ENCODE results near the gene CLDN6.

CLDN6 gene

DNA sequence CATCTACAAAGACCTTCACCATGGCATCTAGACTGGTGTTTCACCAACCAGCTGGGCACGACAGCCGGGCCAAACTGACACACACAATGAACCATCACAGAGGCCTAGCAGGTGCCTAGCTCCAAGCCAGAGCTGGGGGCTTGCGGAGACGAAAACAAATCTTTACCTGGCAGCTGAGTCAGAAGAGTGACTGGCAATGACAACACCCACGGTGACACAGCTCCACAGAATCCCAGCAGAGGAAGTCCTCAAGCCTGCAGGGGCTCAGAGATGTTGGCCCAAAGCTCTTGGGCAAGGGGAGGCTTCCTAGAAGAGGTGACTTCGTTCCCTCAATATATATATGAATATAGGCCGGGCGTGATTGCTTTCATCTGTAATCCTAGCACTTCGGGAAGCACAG, 33.5 kb upstream of the CLDN6 start:
- no peak for DNase-seq (ENCODE audit: low read depth)

DNA sequence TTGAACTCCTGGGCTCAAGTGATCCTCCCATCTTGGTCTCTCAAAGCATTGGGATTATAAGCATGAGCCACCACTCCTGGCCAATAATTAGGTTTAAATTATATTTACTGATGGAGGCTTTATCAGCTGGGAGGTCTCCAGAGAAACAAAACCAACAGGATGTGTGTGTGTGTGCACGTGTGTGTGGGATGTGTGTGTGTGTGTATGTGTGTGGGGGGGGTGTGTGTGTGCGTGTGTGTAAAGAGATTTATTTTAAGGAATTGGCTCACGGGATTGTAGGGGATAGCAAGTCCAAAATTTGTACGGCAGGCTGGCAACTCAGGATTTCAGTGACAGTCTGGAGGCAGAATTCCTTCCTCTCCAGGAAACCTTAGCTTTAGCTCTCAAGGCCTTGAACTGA, 33.0 kb upstream of the CLDN6 start:
- DNase-seq (ENCODE audit: low read depth) = no peak

DNA sequence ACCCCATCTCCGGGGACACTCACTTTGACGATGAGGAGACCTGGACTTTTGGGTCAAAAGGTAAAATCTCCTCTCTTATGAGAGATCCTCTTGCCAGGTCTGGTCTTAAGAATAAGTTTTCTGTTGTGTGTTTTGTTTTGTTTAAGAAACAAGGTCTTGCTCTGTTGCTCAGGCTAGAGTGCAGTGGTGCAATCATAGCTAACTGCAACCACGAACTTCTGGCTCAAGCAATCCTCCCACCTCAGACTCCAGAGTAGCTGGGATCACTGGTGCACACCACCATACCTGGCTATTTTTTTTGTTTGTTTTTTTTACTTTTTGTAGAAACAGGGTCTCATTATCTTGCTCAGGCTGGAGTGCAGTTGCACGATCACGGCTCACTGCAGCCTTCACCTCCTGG, 32.5 kb upstream of the CLDN6 start:
- no peak for DNase-seq (ENCODE audit: low read depth)

DNA sequence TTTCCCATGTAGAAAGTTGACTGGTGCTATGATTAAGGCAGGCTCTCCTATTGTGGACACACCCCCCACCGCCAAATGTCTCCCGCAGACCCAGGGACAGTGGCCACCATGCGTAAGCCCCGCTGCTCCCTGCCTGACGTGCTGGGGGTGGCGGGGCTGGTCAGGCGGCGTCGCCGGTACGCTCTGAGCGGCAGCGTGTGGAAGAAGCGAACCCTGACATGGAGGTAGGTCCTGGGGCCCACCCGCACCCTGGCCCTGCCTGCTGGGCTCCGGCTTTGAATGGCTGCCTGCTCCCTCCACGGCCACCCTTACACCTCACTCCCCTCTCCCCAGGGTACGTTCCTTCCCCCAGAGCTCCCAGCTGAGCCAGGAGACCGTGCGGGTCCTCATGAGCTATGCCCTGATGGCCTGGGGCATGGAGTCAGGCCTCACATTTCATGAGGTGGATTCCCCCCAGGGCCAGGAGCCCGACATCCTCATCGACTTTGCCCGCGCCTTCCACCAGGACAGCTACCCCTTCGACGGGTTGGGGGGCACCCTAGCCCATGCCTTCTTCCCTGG, 32.0 kb upstream of the CLDN6 start:
- no peak for DNase-seq (ENCODE audit: low read depth)

DNA sequence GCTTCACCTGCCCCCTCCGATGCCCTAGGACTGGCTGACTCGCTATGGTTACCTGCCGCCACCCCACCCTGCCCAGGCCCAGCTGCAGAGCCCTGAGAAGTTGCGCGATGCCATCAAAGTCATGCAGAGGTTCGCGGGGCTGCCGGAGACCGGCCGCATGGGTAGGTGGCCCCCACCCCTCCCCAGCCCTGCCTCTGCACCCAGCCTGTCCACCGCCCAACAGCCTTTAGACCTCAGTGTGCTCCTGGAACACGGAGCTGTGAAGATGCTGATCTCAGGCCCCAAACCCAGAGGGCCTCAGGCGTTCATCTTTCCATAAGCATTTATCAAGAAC, 29.4 kb upstream of the CLDN6 start:
- no peak for DNase-seq (ENCODE audit: low read depth)

DNA sequence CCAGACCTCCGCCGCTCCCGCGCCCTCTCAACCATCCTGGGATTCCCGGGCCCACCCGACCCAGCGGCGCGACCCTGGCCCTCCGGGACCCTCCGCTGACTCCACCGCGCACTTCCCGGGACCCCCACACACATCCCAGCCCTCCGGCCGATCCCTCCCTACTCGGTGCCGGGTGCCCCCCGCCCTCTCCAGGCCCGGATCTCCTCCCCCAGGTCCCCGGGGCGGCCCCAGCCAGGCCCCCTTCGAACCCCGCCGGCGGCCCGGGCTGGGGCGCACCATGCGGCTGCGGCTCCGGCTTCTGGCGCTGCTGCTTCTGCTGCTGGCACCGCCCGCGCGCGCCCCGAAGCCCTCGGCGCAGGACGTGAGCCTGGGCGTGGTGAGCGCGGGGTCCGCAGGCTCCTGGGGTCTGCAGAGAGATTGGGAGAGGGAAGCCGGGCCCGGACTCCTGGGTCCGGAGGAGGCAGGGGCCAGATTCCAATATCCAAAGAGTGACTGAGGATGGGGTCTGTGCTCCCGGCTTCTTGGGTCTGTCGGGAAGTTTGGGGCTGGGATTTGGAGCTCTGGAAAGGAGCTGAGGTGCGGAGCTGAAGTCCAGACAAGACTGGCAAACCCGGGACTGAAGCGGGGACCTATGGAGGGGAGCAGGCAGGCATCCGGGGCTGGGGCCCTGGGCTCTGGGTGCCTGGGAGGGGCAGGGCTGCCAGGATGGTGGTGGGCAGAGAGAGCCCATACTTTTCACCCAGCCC, 28.8 kb upstream of the CLDN6 start:
- no peak for DNase-seq (ENCODE audit: low read depth)

DNA sequence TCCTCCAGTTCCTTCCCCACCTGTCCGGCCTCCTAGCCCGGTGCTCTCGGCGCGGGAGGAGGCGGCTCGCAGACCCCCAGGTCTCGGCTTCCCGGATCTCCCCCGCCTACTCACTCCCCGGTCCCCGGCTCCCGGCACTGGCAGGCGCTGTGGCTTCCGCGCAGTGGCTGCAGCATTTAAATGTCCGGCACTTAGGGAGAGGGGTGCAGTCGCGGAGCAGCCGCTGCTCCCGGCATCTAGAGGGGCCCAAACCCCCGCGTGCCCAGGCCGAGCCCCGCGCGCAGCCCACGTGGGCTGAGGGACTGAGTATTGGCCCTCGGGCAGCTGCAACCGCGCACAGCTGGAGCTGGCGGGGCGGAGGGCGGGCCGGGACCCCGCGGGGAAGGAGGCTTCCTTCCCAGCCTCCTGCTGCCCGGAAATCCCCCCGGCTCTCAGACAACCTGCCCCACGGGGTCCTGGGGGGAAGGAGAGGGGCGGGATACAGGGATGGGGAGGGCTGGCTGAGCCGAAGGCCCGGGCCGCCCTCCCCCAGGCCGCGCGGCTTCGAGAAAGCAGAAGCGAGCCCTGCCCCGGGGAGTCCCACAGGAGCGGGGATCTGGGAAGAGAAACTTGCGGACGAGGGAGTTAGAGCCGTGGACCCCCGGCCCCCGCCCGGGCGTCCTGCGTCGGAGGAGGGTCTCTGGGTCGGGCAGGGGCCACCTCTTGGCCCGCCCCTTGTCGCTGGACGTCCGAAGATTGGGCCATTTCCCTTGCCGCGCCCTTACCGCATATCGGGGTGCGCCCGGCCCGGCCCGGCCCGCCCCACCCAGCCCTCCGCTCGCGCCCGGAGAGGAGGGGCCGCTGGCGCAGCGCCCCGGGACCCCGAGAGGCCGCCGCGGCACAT, 28.0 kb upstream of the CLDN6 start, which contains the start of gene MMP25:
Gene MMP25 (plus strand): TSS at position 804 of the 883 bp plus-strand sequence. CDS start 357 bp downstream, outside the sequence.
- no peak for DNase-seq (ENCODE audit: low read depth)

DNA sequence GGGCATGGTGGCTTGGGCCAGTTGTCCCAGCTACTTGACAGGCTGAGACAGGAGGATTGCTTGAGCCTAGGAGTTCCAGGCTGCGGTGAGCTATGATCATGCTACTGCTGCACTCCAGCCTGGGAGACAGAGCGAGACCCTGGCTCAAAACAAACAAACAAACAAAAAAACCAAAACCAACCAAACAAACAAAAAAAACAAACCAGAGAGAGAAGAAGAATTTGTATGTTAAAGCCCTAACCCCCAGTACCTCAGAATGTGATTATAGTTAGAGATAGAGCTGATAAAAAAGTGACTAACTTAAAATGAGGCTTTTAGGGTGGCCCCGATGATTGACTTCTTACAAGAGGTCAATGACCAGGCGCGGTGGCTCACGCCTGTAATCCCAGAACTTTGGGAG, 26.7 kb upstream of the CLDN6 start:
- DNase-seq (ENCODE audit: low read depth) = no peak

DNA sequence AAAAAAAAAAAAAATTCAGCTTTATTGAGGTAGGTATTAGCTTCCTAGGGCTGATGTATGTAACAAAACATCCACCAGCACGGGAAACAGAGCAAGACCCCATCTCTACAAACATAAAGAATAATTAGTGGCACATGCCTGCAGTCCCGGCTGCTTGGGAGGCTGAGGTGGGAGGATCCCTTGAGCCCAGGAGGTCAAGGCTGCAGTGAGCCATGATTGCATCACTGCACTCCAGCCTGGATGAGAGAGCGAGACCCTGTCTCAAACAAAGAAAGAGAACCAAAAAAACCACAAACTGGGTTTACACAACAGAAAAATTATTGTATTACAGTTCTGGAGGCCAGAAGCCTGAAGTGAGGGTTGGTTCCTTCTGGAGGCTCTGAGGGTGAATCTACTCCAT, 24.4 kb upstream of the CLDN6 start:
- DNase-seq (ENCODE audit: low read depth) = no peak

DNA sequence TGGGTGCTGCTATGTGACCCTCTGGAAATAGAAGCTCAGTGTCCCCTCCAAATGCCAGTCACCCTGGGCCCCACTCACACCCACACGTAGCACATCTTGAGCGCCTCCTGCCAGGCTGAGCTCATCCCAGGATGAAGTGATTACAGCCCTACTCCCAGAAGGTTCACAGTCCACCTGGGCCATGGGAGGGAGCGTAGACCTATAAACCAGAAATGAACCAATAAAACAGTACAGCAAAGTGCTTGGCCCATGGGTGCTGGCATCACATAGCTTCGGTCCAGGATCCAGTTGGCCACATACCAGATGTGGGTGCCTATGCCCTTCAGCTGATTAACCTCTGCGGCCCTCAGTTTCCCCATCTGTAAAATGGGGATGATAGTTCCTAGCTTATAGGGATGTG, 20.9 kb upstream of the CLDN6 start:
- DNase-seq (ENCODE audit: low read depth) = no peak

DNA sequence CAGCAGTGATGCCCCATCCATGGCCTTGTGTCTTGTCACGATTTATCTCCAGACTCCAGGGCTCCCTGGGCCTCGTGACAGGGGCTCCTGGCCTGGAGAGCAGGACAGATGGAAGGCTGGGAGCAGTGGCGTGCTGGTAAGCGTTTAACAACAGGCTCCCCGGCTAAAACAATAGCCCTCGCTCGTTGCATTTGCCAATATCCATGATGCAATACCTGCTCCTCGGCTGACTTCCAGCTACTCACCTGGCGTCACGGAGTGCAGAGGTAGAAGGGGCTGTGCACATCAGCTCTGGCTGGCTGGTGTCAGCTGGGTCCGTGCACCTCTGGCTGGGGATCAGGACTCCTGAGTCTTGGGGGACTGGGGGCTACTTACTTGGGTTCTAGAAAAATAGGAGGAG, 20.3 kb upstream of the CLDN6 start:
- DNase-seq (ENCODE audit: low read depth) = no peak

DNA sequence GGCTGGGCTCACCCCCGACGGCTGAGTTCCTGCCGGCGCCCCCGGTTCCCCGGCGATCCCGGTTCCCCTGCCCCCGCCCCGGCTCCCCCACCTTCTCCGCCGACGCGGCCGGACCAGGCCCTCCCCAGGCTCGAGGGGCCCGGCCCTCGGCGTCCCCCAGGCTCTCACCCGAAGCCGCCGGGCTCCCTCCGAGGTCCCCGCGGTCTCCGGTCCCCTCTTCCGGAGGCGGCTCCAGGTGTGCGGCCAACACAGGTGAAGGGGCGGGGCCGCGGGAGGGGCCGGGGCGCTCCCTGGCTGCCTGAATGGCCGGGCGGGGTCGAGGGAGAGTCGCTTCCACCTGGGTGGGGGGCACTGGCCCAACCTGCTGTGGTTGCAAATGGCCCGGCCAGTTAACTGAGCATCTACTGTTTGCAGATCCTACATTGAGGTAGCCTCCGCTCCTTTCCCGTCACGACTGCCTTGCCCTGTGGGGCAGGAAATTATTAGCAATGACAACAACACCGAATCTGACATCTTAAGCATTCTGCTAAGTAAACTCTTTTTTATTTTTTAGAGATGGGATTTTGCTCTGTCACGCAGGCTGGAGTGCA, 18.8 kb upstream of the CLDN6 start, which contains the start of gene BICDL2:
Gene BICDL2 (minus strand): TSS at position 219 of the 590 bp plus-strand sequence. CDS start 1,448 bp downstream, outside the sequence.
- DNase-seq (ENCODE audit: low read depth) = no peak

DNA sequence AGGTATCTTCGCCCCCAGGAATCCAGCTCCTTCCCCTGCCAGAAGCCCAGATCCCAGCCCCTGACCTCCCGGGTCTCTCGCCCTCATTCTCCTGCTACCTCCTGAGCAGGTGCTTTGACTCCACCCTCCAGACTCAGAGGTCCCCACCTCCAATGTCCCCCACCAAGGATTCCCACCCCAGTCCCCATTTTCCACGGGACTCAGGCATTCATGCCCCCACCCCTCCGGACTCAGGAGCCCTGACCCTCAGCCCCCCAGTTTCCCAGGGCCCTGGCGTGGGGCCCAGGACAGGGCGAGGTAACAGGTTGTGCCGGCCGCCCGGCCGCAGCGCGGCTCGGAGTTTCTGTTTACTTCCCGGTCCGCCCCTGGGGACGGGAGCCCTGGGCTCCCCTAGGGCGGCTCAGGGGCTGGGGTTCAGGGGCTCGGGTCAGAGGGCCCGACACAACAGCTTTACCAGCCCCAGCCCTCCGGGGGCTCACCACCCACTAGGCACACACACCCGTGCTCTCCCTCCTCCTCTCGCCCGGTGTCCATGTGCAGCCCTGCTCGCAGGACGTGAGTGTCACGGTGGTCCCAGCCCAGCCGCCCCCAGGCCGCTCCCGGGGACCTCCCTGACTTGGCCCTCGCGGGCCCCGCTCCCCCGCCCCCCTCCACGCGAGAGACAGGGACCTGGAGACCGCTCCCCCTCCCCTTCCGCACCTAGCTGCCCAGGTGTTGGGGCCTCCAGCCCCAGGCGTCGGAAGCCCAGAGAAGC, 18.2 kb upstream of the CLDN6 start:
- DNase-seq (ENCODE audit: low read depth) = no peak

DNA sequence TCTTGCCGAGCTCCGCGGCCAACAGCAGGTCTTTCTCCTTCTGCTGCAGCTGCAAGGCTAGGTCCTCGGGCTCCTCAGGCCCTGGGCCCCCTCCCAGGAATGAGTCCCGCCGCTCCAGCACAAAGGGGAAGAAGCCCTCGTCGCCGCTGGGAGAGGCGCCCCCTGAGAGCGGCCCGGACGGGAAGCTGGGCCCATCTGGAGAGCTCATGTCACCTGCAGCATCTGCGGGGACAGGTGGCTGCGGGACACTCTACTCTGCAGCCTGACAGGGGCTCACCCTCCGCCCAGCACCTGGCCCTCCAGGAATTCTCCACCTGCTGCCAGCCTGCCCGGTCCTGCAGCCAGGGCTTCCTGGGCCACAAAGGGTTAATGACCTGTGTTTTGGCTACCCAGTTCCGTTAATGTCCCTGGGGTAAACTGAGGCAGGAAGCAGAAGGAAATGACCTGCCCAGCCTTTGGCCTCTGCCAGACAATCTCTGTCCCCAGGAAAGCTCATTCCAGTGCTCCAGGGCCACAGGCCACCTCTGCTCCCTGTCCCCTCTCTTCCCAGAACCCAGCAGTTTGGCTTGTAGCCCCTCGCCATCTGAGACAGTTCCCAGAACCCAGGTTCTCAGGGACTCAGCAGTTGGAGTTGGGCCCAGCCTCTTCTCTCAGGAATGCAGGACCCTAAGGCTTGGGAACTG, 17.4 kb upstream of the CLDN6 start:
- DNase-seq (ENCODE audit: low read depth) = no peak

DNA sequence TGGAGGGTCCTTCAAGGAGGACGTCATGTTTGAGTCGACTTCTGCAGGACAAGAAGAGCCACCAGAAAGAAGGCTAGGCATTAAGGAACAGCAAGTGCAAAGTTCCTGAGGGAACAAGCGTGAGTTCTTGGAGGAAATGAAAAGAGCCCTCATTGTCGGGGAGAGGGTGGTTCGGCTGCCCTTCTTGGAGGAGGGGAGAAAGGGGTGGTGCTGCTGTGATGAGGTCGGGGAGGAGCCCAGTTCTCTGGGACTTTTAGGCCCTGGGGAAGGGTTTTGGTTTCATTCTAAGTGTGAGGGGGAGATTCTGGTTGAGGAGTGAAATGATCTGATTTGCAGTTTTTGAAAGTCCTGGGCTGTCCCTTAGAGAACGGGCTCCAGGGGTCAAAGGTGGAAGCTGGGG, 14.6 kb upstream of the CLDN6 start:
- DNase-seq (ENCODE audit: low read depth) = no peak

DNA sequence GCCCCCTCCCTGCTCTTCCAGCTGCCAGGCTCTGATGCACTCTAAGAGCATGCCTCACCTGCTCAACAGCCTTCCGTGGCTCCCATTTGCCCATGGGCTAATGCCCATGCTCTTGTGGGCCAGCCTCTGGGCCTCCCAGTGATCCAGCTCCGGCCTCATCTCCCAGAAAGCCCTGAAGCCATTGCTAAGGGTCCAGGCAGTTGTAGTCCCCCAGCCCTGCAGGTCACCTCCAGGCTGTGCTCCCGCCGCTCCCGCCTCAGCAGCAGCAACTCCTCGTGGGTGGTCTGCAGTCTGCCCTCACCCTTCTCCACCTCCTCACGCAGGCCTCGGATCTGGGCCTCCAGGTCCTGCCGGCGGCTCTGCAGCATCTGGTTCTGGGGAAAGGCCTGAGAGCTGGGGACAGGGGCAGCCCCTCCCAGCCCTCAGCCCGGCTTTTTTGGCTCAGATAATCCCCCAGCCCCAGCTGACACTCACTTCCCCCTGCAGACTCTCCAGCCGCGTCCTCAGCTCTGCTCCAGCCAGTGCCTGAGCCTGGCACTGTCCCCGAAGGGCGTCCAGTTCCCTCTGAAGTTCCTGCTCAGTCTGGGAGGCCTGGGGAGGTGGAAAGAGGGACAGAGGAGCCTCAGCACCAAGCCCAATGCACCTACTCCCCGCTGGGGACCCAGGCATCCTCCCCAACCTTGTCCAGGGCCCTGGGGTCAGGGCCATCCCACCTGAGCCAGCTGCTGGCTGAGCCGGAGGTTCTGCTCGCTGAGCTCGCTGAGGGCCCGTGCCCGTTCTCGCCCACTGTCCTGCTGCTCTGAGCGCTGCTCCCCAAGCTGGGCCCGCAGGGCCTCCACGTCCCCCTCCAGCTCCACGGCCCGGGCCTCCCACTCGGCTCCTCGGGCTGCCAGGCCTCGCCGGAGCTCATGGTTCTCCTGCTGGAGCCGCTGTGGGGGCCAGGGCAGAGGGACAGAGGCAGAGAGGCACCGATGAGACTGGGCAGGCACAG, 12.5 kb upstream of the CLDN6 start:
- DNase-seq (ENCODE audit: low read depth) = no peak

DNA sequence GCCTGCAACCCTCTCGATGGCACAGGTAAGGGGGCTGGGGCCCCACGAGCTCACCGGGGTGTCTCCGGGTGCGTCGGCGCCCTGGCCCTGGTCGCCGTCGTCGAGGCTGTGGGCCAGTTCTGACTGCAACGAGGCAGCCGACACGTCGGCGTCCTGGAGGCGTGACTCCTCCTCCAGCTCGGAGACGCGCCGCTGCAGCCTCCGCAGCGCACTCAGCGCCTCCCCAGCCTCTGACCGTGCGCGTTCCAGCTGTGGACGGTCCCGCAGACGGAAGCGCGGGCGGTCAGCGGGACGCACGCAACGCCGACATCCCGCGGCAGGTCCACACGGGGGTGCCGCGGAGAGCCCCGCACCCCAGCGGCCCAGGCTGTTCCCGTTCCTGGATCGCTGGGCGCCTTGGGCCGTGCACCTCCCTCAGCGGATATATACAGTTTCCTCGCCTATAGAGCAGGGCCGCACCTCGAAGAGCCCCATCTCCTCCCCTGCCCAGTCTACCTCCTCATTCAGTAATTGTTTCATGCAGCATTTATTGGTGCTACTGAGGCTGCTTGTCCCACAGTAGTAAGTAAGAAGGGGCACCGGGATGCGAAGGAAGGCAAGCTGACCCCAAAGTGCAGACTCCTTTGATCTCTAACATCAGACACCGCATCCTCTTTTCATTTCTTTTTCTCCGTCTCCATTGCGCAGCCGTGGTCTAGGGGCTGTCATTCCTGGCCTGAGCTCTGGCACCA, 11.7 kb upstream of the CLDN6 start:
- no peak for DNase-seq (ENCODE audit: low read depth)

DNA sequence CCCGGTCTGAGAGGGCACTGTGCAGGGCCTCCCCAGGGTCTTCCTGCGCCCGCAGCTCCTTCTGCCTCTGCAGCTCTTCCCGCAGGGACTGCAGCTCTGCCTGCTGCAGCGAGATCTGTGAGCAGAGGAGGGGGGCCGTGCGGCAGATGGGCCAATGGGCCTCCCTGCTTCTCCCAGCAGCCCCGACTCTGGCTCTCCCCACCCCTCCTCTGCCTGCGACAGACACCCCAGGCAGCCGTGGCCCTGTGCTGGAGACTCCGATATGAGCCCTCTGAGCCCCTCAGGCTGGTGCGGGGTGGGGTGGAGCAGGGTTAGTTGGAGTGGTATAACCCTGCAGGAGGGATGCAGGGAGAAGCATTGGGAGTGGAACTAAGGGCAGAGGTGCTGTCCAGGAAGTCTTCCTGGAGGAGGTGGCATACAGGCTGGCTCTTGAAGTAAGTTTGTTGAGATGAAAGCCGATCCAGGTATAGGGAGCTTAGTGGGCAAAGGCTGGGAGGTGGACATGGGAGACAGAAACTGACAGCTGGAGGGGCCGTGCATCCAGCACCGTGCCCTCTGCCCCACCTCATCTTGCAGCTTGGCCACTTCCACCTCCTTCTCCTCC, 10.8 kb upstream of the CLDN6 start:
- DNase-seq (ENCODE audit: low read depth) = no peak

All from activated T-helper 1 cell treated with Interleukin-2 at 50 U/mL for 16 hours (primary cell).